Measurements from ENCODE around the gene FBXW7. TPM values are rescaled to one million over a fixed set of nuclear protein-coding genes. Genes with fewer than 3 reads are reported as not detected.
A peak's percentile ranks its signal among the peaks of the same experiment; 100 is the strongest.

Gene FBXW7
- total RNA-seq, 2 donors from 2014 or later: 32.4 to 39.2 TPM

- ATAC-seq (no peak), DNase-seq (no peak)
- intact Hi-C loops (cut with DNase I, micrococcal nuclease): no loop called here
Measured at GRCh38 chr4:152456609-152457008, 79.3 kb downstream of the FBXW7 start.

GRCh38 chr4:152455311-152455710 is 80.6 kb downstream of the FBXW7 start:
- ATAC-seq: no peak
- intact Hi-C loops (cut with DNase I, micrococcal nuclease): no loop called here
- DNase-seq: no peak

GRCh38 chr4:152454398-152455011 is 81.4 kb downstream of the FBXW7 start:
- no peak for ATAC-seq
- intact Hi-C loops (cut with DNase I, micrococcal nuclease): no loop called here
- no peak for DNase-seq

DNA sequence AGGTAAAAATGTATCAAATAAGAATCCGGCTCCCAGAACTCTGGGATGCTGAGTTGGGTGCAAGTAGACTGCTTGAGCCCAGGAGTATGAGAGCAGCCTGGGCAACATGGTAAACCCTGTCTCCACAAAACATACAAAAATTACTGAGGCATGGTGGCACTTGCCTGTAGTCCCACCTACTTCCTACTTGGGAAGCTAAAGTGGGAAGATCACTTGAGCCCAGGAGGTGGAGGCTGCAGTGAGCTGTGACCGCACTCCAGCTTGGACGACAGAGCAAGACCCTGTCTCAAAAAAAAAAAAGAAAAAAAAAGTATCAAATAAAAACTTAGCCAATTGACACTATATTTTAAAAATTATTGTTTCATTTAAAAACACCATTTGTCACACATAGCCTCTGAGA is 84.4 kb downstream of the FBXW7 start:
- ATAC-seq (no peak), DNase-seq (no peak)
- intact Hi-C loops (cut with DNase I, micrococcal nuclease): no loop called here

DNA sequence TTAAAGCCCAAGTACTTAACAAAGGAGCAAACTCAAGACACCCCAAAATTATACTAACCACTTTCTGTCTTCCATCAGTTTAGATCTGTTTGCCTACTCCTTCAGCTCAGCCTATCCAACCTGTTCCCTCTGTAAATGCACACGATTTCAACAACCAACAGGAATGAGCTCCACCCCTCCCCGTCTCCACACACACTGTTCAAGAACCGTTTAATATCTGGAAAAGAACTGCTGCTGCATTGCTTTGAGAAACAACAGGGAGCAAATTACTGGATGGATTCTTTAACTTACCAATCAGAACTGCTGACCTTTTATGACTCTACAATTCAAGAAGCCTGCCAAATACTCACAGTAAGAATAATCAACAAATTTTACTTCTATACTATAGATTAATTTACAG is 87.0 kb downstream of the FBXW7 start:
- intact Hi-C loops (cut with DNase I, micrococcal nuclease): no loop called here

GRCh38 chr4:152448038-152448707 is 87.7 kb downstream of the FBXW7 start:
- ATAC-seq (no peak), DNase-seq (no peak)
- intact Hi-C loops (cut with DNase I, micrococcal nuclease): no loop called here

More for the DNA sequence above, 87.0 kb downstream of the FBXW7 start:
- ATAC-seq (no peak), DNase-seq (no peak)

GRCh38 chr4:152443859-152444258 is 92.0 kb downstream of the FBXW7 start:
- no peak for ATAC-seq
- intact Hi-C loops (cut with DNase I, micrococcal nuclease): no loop called here
- DNase-seq: no peak

DNA sequence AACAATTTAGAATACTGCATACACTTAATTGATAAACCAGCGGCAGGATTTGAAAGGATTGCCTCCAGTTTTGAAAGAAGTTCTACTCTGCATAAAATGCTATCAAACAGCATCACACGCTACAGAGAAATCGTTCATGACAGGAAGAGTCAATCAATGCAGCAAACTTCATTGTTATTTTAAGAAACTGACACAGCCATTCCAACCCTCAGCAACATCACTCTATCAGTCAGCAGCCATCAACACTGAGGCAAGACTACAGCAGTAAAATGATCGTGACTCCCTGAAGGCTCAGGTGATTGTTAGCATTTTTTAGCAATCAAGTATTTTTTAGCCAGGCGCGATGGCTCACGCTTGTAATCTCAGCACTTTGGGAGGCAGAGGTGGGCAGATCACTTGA is 98.3 kb downstream of the FBXW7 start:
- DNase-seq (no peak), ATAC-seq (no peak)

DNA sequence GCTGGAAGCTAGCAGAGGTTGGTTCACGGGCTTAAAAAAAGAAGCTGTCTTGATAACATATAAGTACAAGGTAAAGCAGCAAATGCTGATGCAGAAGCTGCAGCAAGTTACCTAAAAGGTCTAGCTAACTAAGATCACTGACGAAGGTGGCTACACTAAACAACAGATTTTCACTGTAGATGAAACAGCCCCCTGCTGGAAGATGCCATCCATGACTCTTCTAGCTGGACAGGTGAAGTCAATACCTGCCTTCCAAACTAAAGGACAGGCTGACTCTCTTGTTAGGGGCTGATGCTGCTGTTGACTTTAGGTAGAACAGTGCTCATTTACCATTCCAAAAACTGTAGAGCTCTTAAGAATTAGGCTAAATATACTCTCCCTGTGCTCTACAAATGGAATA is 99.5 kb downstream of the FBXW7 start:
- ATAC-seq: no peak
- DNase-seq: no peak
- intact Hi-C loops (cut with DNase I, micrococcal nuclease): no loop called here

More for the DNA sequence above, 98.3 kb downstream of the FBXW7 start:
- intact Hi-C loops (cut with DNase I, micrococcal nuclease): no loop called here

- ATAC-seq (no peak), DNase-seq (no peak)
- intact Hi-C loops (cut with DNase I, micrococcal nuclease): no loop called here
Measured at GRCh38 chr4:152434011-152434410, 101.9 kb downstream of the FBXW7 start.

- intact Hi-C loops (cut with DNase I, micrococcal nuclease): no loop called here
- DNase-seq (no peak), ATAC-seq (no peak)
Measured at GRCh38 chr4:152431784-152432183, 104.1 kb downstream of the FBXW7 start.

DNA sequence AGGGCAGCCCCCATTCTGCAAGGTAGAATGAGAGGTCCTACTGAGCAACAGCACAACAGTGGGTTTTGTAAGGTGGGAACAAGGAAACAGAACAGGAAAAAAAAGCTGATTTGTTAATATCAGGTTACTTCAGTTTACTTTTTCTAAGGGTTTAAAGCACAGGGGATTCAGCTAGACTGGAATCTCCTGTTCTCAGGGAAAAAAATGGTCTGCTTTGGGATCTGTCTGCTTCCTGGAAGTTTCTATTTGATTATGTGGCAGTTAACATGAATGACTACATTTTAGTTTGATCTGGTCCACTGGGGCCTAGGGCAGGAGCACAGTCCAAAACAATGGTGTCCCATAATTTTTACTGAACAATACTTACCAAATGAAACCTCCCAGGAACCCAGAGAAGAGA is 104.6 kb downstream of the FBXW7 start:
- intact Hi-C loops (cut with DNase I, micrococcal nuclease): no loop called here
- DNase-seq (no peak), ATAC-seq (peak; percentile 34)

- ATAC-seq (no peak), DNase-seq (no peak)
- intact Hi-C loops (cut with DNase I, micrococcal nuclease): no loop called here
Measured at GRCh38 chr4:152430507-152430906, 105.4 kb downstream of the FBXW7 start.

DNA sequence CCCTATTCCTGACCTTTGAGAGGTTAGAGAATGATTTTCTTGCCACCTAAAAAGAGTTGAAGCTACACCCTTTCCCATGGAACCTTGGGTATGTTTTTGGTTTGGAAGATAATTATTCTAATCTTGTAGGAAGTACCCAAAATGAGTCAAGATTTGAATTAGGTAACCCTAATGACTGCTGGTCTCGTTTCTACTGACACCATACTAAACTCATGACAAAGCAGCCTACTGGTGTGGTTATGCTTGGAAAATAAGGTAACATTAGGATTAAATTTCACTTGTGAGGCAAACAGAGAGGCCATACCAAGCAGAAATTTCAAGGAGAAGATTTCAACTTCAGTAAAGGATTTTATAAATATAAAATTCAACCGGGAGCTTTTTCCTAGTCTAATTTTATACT is 107.9 kb downstream of the FBXW7 start:
- intact Hi-C loops (cut with DNase I, micrococcal nuclease): no loop called here
- ATAC-seq (no peak), DNase-seq (no peak)

GRCh38 chr4:152424977-152425376 is 110.9 kb downstream of the FBXW7 start:
- ATAC-seq (peak; percentile 45), DNase-seq (no peak)
- intact Hi-C loops (cut with DNase I, micrococcal nuclease): no loop called here

DNA sequence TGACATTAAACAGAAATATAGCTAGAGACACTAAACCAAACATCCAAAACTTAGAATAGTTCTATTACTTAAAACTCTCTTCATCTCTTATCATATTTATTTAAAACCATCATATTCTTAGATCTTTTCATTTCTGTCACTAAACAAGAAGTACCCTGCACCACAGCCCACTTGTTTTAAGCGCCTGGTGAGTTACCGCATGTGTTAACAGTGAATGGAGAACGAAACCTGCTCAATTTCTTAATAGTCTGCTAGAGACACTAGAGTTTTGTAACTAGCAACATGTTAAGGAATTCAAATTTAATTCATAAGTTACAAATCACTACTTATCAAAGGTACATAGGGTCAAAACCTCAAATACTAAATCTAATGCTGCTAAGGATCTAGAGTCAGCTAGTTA is 111.5 kb downstream of the FBXW7 start:
- DNase-seq: no peak
- no peak for ATAC-seq
- intact Hi-C loops (cut with DNase I, micrococcal nuclease): no loop called here

DNA sequence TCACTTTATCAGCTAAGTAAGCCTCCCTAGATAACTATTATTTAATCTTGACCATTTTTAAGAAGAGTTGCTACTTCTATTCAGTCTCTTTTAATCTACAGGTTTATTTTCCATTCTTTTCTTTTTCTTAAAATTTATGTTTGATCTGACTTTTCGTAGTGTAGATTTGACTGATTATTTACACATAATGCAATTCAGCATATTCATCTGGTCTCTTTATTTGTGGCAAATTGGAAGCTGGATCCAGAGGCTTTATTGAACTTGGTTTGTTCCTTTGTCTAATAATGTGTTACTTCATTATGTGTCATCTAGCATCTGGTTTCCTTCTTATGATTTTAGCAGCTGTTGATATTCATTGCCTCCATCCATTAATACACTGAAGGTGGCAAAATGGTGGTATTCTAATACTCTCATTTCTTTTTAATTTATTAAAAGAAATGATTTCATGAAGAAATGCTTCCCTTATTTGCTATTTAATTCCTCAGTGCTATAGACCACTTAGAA is 113.0 kb downstream of the FBXW7 start:
- intact Hi-C loops (cut with DNase I, micrococcal nuclease): no loop called here
- ATAC-seq (no peak), DNase-seq (no peak)

- ATAC-seq (no peak), DNase-seq (no peak)
- intact Hi-C loops (cut with DNase I, micrococcal nuclease): no loop called here
Measured at GRCh38 chr4:152421576-152421975, 114.3 kb downstream of the FBXW7 start.

DNA sequence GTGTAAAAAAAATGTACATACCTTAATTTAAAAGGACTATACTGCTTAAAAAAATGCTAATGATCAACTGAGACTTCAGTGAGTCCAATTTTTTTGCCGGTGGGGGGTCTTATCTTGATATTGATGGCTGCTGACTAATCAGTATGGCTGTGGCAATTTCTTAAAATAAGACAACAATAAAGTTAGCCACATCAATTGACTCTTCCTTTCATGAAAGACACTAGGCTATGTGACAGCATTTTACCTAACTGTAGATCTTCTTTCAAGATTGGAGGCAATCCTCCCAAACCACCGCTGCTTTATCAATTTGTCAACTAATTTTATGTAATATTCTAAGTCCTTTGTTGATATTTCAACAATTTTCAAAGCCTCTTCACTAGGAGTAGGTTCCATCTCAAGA is 116.1 kb downstream of the FBXW7 start:
- intact Hi-C loops (cut with DNase I, micrococcal nuclease): no loop called here
- DNase-seq: no peak
- no peak for ATAC-seq

DNA sequence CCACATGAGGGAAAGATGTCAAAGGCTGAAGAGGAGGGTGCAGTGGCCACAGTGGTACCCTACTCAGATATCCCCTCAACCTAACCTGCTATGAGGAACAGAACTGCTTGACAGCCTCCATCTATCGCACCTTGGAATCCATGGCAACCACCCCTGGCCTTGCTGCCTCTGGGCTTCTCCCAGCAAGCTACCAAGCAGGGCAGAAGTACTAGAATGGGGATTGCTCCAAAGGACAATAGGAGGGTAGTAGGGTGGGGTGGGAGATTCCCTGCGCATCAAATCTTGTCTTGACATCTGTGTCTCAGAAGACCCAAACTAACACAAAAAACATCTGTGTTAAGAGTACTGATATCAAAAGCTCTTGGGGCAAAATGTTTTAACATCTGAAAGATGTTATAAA is 118.2 kb downstream of the FBXW7 start:
- DNase-seq: no peak
- intact Hi-C loops (cut with DNase I, micrococcal nuclease): no loop called here
- ATAC-seq: no peak

DNA sequence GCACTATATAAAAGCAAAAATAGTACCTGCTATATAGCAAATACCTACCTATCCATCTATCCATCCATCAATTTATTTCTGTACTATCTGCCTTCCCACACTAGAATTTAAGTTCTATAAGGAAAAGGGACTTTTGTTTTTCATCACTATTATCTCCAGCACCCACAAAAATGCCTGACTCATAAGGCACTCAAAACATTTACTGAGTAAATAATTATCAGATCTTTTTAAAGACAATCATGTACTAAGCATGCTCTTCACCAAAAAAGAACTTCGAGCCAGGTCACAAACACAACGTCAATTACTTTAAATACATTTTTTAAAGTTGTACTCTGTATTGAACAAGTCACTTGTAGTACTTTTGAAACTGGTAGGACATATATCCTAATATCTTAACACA is 119.9 kb downstream of the FBXW7 start:
- no peak for ATAC-seq
- no peak for DNase-seq
- intact Hi-C loops (cut with DNase I, micrococcal nuclease): no loop called here

All from left colon (tissue), 2 donors.